Mesothelial cell of epicardium (in vitro differentiated cells): ENCODE measurements around the gene USP9X. TPM values are rescaled to one million over a fixed set of nuclear protein-coding genes. Genes with fewer than 3 reads are reported as not detected.
"Not testable (repeated sequence)": the region's sequence is repeated elsewhere in the genome, so short reads cannot be mapped to it uniquely, and the experiment has no call there.

Source experiments
- DNase-seq, 2 experiments: peaks; one replicate each; pipeline ENCODE4 v3.0.0; 2021; ENCODE audit warnings: low spot score in 2 of 2; ENCODE audit not compliant: unreplicated experiment in 2 of 2
- H3K27ac Mint-ChIP-seq: 2 replicates; pipeline ENCODE4 v1.8.0; 2021; ENCODE audit warnings: mixed read lengths
- H3K27me3 Mint-ChIP-seq: 2 replicates; pipeline ENCODE4 v1.8.0; 2021; ENCODE audit warnings: low read depth, mixed read lengths
- H3K36me3 Mint-ChIP-seq: 2 replicates; pipeline ENCODE4 v1.8.0; 2021; ENCODE audit warnings: mixed read lengths
- H3K4me1 Mint-ChIP-seq: 2 replicates; pipeline ENCODE4 v1.8.0; 2021; ENCODE audit warnings: mixed read lengths
- H3K4me3 Mint-ChIP-seq: 2 replicates; pipeline ENCODE4 v1.8.0; 2021; ENCODE audit warnings: mild to moderate bottlenecking, moderate library complexity, mixed read lengths
- H3K9me3 Mint-ChIP-seq: 2 replicates; pipeline ENCODE4 v1.8.0; 2021; ENCODE audit warnings: mixed read lengths
- CTCF ChIP-seq: fragments of 200-600 bp; sonication (generic); IDR thresholded peaks from one replicate; pipeline ENCODE4 v1.5.0; 2021; ENCODE audit warnings: antibody characterized with exemption; ENCODE audit not compliant: unreplicated experiment
- total RNA-seq: library from RNA; stranded (reverse); gene quantifications from 3 replicates; pipeline ENCODE4 v1.2.1, GENCODE V29; 2021

Gene USP9X
- total RNA-seq, 1 donor from 2014 or later = 91.6 TPM

DNA sequence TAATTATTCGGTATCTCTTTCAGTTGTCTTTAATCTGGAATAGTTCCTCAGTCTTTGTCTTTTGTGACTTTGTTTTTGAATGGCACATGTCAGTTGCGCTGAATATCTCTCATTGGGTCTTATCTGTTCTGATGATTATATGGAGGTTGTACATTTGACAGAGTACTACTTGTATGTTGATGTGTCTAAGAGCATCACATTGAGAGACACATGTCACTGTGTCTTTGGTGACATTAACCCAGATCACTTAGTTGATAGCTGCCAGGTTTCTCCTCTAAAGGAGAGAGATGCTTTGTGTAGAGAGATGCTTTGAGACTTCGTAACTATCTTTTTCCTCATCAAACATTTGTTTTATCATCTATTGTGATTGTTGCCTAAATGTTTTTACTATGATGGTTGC is 92.1 kb downstream of the USP9X start:
- Mint-ChIP-seq H3K27ac (no peak overlapping the region), H3K4me3 (no peak overlapping the region), H3K27me3 (no peaks in the 10 kb centered on the region), H3K36me3 (peaks cover 18% of the 10 kb centered on the region), H3K9me3 (peaks cover 15% of the 10 kb centered on the region), H3K4me1 (no peaks in the 10 kb centered on the region)
- DNase-seq = no peak
- TF ChIP-seq CTCF = no peak

GRCh38 chrX:41178201-41178600 is 93.0 kb downstream of the USP9X start:
- H3K9me3 Mint-ChIP-seq = peaks cover 16% of the 10 kb centered on the region
- peaks cover 16% of the 10 kb centered on the region for H3K36me3 Mint-ChIP-seq
- no peak overlapping the region for H3K4me3 Mint-ChIP-seq
- no peak for TF ChIP-seq CTCF
- no peaks in the 10 kb centered on the region for H3K4me1 Mint-ChIP-seq
- H3K27me3 Mint-ChIP-seq = no peaks in the 10 kb centered on the region
- no peak for DNase-seq
- H3K27ac Mint-ChIP-seq = no peak overlapping the region

DNA sequence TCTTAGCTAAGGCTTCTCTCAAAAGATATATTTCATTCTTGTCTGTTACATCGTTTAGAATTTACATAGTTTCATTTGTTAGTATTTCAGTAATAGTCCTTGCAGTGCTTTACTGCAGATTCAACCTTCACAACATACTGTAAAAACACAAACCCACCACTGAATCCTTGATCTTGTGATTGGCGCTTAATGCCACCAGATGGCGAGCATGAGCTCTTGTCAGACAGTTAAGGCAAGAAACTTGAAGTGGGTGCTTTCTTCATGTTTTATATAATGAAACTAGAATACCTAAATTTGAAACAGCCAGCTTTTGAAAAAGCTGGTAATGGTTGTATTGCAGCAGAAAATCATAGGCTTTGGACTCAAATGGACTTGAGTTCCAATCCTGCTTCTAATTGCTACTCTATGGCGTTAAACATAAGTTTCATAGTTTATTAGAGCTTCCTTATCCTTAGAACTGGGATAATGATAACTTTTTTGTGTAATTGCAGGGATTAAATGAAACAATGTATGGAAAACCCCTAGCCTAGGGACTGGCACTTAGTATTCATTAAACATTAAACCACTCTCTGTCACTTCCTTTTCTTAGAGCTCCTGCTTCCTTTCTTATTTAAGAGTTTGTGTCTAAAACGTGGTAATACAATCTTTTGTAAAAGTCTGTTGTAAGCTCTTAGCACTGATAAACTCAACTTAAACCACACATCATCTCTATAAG is 95.1 kb downstream of the USP9X start:
- DNase-seq = no peak
- Mint-ChIP-seq H3K36me3 (peaks cover 7% of the 10 kb centered on the region), H3K27me3 (no peaks in the 10 kb centered on the region), H3K4me3 (no peak overlapping the region), H3K27ac (no peak overlapping the region), H3K9me3 (peaks cover 19% of the 10 kb centered on the region), H3K4me1 (no peaks in the 10 kb centered on the region)
- peak; percentile 23 for TF ChIP-seq CTCF

DNA sequence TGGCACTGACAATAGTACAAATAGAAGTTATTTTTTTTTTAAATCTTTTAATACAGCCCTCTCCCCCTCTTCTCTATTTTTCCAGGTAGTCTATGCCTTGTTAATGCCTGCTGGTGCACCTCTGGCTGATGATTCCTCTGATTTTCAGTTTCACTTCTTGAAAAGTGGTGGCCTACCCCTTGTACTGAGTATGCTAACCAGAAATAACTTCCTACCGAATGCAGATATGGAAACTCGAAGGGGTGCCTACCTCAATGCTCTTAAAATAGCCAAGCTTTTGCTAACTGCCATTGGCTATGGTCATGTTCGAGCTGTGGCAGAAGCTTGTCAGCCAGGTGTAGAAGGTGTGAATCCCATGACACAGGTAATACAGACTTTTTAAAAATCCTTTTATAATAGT is 99.1 kb downstream of the USP9X start:
- peaks cover 11% of the 10 kb centered on the region for H3K36me3 Mint-ChIP-seq
- no peak for TF ChIP-seq CTCF
- no peak overlapping the region for H3K4me3 Mint-ChIP-seq
- H3K27ac Mint-ChIP-seq = no peak overlapping the region
- H3K27me3 Mint-ChIP-seq = no peaks in the 10 kb centered on the region
- peaks cover 9% of the 10 kb centered on the region for H3K9me3 Mint-ChIP-seq
- H3K4me1 Mint-ChIP-seq = no peaks in the 10 kb centered on the region
- DNase-seq = no peak

DNA sequence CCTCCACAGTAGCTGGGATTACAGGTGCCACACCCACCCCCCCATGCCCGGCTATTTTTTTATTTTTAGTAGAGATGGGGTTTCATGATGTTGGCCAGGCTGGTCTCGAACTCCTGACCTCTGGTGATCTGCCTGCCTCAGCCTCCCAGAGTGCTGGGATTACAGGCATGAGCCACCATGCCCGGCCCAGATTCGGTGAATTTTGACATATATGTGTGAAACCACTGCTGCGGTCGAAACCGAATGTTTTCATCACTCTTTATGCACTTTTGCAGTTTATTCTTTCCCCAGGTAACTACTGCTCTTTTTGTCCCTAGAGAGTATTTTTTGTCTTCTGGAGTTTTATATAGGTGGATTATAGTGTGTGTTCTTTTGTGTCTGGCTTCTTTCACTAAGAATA is 101.7 kb downstream of the USP9X start:
- not testable (repeated sequence) for H3K4me3 Mint-ChIP-seq, H3K27ac Mint-ChIP-seq, H3K27me3 Mint-ChIP-seq, H3K4me1 Mint-ChIP-seq, DNase-seq
- Mint-ChIP-seq H3K36me3 (peaks cover 14% of the 10 kb centered on the region), H3K9me3 (peaks cover 14% of the 10 kb centered on the region)

DNA sequence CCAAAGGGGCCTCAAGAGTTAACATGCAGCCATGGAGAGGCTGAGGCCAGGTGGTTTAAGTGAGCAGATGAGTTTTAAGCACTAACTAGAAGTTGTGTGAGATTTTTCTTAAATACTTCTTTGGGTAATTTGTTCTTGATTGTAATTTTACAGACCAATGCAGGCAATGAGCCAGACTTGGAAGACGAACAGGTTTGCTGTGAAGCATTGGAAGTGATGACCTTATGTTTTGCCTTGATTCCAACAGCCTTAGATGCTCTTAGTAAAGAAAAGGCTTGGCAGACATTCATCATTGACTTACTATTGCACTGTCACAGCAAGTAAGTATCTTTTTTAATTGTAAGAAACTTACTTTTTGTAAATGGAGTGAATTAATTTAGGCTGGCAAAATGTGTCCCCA is 103.9 kb downstream of the USP9X start:
- Mint-ChIP-seq H3K36me3 (peaks cover 16% of the 10 kb centered on the region), H3K27me3 (no peaks in the 10 kb centered on the region), H3K27ac (no peak overlapping the region), H3K9me3 (peaks cover 22% of the 10 kb centered on the region), H3K4me3 (no peak overlapping the region), H3K4me1 (no peaks in the 10 kb centered on the region)
- no peak for TF ChIP-seq CTCF
- DNase-seq = no peak
